Ascending aorta (tissue), 2 donors: ENCODE results near the gene SH2B2. TPM values are rescaled to one million over a fixed set of nuclear protein-coding genes. Genes with fewer than 3 reads are reported as not detected.
"Not testable (repeated sequence)": the region's sequence is repeated elsewhere in the genome, so short reads cannot be mapped to it uniquely, and the experiment has no call there.

ENCODE experiments used
- DNase-seq, 2 donors: peaks; one replicate each; pipeline ENCODE4 v3.0.0-alpha.2; 2019; ENCODE audit warnings: low spot score in 2 of 2
- H3K27ac ChIP-seq, 2 donors: fragments of 200-600 bp; sonication (generic); one replicate each; pipeline ENCODE4 v1.5.1; 2016 to 2017; ENCODE audit warnings: mild to moderate bottlenecking in 1 of 2
- H3K27me3 ChIP-seq: fragments of 200-600 bp; sonication (generic); one replicate; pipeline ENCODE4 v1.5.1; 2017
- H3K36me3 ChIP-seq, 2 donors: fragments of 200-600 bp; sonication (generic); one replicate each; pipeline ENCODE4 v1.5.1; 2016
- H3K4me1 ChIP-seq, 2 donors: fragments of 200-600 bp; sonication (generic); one replicate each; pipeline ENCODE4 v1.5.1; 2016 to 2017; ENCODE audit warnings: mild to moderate bottlenecking in 1 of 2
- H3K4me3 ChIP-seq, 2 donors: fragments of 200-600 bp; sonication (generic); one replicate each; pipeline ENCODE4 v1.5.1; 2016 to 2017; ENCODE audit warnings: mild to moderate bottlenecking in 1 of 2
- H3K9me3 ChIP-seq, 2 donors: fragments of 200-600 bp; sonication (generic); one replicate each; pipeline ENCODE4 v1.5.1; 2016
- intact Hi-C: fragments of 100-400 bp; cut with DNase I; formaldehyde crosslinking; loops from one replicate; pipeline ENCODE4 v1.15.1; 2023
- total RNA-seq: library from RNA; depleted of rRNA; stranded (reverse); fragments of >200 nt; gene quantifications from one replicate; pipeline ENCODE4 v1.1.0, GENCODE V29; 2016
- TF ChIP-seq, protein P1 (sequence below), 3 experiments: fragments of 200-600 bp in 2 of 3; fragments of 450-650 bp in 1 of 3; sonication (generic) in 2 of 3; IDR thresholded peaks; one replicate each; pipeline ENCODE4 v1.5.1; 2016 to 2019; ENCODE audit warnings: antibody characterized with exemption in 3 of 3, mild to moderate bottlenecking in 1 of 3, moderate library complexity in 1 of 3

Gene SH2B2
- total RNA-seq, 1 donor from 2014 or later: 4.2 TPM

DNA sequence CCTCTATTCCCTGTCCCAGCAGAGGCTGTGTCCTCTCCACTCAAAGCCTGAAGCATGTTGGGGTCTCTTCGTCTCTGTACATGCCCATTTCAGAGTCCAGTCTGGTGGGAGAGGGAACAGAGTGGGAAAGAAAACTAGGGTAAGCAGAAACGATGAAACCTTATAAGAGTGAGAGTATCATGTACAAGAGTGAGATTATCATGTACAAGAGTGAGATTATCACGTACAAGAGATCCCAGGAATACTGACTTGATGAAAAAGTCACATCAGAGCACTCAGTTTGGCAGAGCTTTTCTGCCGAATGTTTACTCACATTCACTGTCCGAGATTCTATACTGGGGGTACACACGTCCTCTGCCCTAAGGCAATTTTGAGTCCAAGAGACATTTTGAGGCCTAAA is 69.7 kb downstream of the SH2B2 start, which contains the start of gene SPDYE6:
Gene SPDYE6, minus strand, starts transcription at position 101 of the 400 bp plus-strand sequence. CDS start 421 bp downstream, outside the sequence.
- H3K36me3 ChIP-seq, H3K4me3 ChIP-seq, H3K9me3 ChIP-seq, H3K27me3 ChIP-seq, H3K4me1 ChIP-seq, intact Hi-C loops, H3K27ac ChIP-seq, DNase-seq: not testable (repeated sequence)

DNA sequence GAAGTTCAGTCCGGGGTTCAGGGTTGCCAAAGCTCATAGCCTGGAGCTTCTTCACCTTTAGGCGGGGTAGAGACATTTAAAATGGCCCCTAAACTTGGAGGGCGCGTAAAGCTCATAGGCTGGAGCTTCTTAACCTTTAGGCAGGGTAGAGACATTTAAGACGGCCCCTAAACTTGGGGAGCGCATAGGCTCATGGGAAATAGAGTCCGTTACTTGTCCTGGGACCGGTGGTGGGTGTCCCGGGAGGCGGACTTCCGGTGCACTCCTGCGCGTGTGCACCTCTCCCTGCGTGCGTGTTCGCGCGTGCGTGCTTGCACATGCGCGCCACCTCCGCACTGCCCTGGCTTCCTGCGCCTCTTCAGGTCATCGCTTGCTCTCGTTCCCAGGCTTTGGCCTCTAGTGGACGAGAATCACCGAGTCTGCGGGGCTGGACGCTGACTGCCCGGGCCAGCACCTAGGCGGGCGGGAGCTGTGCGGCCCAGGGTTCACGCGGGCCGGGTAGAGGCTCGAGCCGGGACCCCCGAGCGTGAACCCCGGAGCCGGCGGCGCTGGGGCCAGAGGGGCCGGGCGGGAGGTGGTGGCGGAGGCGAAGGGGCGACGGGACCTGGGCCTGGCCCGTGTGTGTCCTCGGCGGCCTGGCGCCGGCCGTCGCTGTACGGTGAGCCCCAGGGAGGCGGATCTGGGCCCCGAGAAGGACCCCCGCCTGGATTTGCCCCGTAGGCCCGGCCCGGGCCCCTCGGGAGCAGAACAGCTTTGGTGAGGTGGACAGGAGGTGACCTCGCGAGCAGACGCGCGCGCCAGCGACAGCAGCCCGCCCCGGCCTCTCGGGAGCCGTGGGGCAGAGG is 77.1 kb downstream of the SH2B2 start:
- not testable (repeated sequence) for H3K27me3 ChIP-seq, H3K4me1 ChIP-seq, H3K9me3 ChIP-seq, H3K36me3 ChIP-seq
- TF ChIP-seq, protein P1, sequence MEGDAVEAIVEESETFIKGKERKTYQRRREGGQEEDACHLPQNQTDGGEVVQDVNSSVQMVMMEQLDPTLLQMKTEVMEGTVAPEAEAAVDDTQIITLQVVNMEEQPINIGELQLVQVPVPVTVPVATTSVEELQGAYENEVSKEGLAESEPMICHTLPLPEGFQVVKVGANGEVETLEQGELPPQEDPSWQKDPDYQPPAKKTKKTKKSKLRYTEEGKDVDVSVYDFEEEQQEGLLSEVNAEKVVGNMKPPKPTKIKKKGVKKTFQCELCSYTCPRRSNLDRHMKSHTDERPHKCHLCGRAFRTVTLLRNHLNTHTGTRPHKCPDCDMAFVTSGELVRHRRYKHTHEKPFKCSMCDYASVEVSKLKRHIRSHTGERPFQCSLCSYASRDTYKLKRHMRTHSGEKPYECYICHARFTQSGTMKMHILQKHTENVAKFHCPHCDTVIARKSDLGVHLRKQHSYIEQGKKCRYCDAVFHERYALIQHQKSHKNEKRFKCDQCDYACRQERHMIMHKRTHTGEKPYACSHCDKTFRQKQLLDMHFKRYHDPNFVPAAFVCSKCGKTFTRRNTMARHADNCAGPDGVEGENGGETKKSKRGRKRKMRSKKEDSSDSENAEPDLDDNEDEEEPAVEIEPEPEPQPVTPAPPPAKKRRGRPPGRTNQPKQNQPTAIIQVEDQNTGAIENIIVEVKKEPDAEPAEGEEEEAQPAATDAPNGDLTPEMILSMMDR (IDR thresholded peaks at IDR 0.05): peak in 2 of 3 experiments; percentile 8 to 26
- intact Hi-C loops: loop anchor here (5.0 kb wide), 1 partner anchor 76 kb away; the partner anchor contains the start of gene SH2B2
- Histone ChIP-seq H3K4me3 (peak overlapping the region; percentile 88 to 96), H3K27ac (peak overlapping the region; percentile 92 to 94)
- peak; percentile 92 to 98 for DNase-seq

DNA sequence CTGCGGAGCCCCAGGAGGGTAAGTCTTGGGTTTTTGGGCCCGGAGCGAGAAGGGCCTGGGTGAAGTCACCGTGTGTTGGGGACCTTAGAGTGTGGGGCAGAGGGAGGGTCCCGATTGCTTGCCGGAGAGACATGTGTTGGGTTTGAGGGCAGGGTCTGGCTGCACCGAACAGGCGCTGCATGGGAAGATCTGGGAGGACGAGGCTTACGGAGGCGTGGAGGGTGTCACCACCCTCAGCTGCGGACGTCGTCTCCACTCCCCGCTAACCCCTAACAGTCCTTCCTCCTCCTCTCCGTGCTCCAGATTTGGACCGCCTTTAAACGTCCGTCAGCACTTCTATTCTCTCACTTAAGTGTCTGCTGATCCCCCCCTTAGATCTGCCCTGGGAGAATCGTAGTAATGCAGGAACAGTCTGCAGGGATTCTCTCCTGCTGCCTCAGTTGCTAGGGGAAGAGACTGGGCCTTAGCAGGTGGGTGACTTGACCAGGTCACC is 77.8 kb downstream of the SH2B2 start:
- not testable (repeated sequence) for DNase-seq, H3K27me3 ChIP-seq, H3K4me1 ChIP-seq, H3K36me3 ChIP-seq, H3K9me3 ChIP-seq
- intact Hi-C loops: loop anchor here (5.0 kb wide), 1 partner anchor 77 kb away; the partner anchor contains the start of gene SH2B2
- H3K27ac ChIP-seq: peak overlapping the region; percentile 92 to 94
- H3K4me3 ChIP-seq: peak overlapping the region; percentile 88 to 96

DNA sequence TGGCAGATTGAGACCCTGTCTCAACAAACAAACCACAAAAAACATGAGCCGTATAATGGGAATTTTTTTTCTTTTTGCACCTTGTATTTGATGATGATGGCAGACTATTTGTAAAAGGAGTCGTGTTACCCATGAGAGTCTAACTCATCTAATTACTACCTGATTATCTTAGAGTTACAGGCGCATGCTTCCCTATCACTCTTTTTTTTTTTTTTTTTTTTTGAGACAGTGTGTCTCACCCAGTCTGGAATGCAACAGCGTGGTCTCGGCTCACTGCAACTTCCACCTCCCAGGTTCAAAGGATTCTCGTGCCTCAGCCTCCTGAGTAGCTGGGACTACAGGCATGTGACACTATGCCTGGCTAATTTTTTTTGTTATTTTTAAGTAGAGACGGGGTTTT is 78.7 kb downstream of the SH2B2 start:
- H3K27ac ChIP-seq, DNase-seq, H3K4me3 ChIP-seq, H3K9me3 ChIP-seq, H3K36me3 ChIP-seq, H3K4me1 ChIP-seq, H3K27me3 ChIP-seq, intact Hi-C loops: not testable (repeated sequence)

- DNase-seq, H3K36me3 ChIP-seq, H3K27ac ChIP-seq, H3K27me3 ChIP-seq, intact Hi-C loops, H3K4me1 ChIP-seq, H3K4me3 ChIP-seq, H3K9me3 ChIP-seq: not testable (repeated sequence)
These were observed 83.4 kb downstream of the SH2B2 start for GRCh38 chr7:102370038-102370437.

Other genes starting within 250 kb of the SH2B2 start
- gene SPDYE6, start 69.6 kb downstream of the SH2B2 start, total RNA-seq: not detected
- gene PRKRIP1, start 109.5 kb downstream of the SH2B2 start, total RNA-seq: 23.6 TPM
- 45.1 TPM for gene ORAI2, start 146.7 kb downstream of the SH2B2 start, total RNA-seq
- 26.4 TPM for gene ALKBH4, start 178.0 kb downstream of the SH2B2 start, total RNA-seq
- gene LRWD1, start 178.1 kb downstream of the SH2B2 start, total RNA-seq: 24.4 TPM
- gene POLR2J, start 192.1 kb downstream of the SH2B2 start, total RNA-seq: 40.8 TPM
- gene RASA4B, start 230.9 kb downstream of the SH2B2 start, total RNA-seq: 143 TPM